GM18519 (cell line): ENCODE data around the gene TEPSIN.

Source experiments
- ATAC-seq: cut with Tn5 transposase; IDR thresholded peaks from one replicate; pipeline ENCODE4 v1.9.1; 2021; ENCODE audit warnings: mild to moderate bottlenecking, moderate library complexity; ENCODE audit not compliant: unreplicated experiment, low FRiP score

TEPSIN gene

DNA sequence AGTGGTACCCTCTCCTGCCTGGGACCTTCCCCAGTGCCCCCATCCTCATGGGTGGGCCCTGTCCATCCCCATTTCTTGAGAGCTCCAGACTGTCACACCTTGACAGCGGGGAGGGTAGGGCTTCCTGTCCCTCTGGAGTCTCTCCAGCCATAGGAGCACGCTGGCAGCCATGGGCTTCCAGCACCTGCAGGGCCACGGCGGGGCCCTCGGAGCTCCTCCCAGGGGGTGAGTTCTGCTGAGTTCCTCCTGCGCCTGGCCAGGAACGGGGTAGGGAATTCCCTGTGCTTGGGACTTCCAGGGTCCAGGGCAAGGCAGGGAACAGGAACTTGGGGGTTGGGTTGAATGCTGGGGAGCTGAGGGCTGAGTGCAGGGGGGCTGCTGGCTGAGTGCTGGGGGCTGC, 49.8 kb downstream of the TEPSIN start:
- ATAC-seq: no peak

DNA sequence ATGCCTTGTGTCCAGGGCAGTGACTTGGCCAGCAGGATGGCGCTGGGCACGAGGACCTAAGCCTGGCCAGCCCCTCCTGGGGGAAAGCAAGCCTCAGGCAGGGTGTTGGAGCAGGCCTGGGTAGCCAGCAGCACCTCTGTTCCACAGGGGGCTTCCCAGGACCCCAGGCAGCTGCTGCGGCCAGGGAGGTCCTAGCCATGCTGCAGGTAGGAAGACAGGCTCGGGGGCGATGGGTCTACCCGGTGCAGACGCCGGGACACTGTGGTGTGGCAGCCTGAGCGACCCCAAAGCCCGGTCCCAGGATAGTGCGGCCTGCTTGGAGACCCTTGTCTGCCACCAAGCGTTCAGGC, 50.4 kb downstream of the TEPSIN start:
- no peak for ATAC-seq

DNA sequence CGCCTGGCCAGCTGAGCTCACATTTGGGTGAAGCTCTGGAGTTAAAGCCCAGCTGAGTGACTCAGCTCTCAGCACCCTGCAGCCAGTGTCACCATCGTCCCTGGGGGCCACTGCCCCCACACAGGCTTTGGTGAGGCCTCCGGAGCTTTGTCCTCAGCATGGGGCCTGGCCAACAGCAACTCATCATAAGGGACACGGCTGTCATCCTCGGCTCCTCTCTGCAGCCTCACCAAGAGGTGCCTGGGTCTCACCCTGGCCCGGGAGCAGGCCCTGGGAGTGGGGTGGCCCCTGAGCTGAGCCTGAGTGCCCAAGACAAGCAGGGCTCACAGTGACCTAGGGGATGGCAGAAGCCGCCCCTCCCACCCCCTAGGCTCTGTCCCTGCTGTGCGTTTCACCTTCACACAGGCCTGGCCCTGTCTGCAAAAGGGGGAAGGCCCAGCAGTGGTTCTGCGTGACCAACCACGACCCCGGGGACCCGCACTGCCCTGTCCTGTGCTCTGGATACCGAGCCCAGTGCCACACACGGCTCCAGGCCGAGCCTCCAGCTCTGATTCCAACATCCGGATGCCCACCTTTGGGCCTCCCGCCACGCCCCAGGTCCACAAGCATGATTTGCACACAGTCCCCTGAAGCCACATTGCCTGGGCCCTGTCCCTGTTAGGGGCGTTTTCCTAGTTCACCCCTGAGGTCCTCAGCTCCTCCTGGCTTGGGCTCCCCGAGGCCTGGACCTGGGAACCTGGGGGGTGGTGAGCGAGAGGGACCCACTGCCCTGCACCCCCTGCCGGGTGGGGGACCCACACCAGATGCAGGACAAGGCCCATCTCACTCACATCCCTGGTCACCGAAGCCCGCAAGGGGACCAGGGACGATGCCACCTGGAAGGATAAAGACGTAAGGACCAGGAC, 51.0 kb downstream of the TEPSIN start:
- no peak for ATAC-seq

DNA sequence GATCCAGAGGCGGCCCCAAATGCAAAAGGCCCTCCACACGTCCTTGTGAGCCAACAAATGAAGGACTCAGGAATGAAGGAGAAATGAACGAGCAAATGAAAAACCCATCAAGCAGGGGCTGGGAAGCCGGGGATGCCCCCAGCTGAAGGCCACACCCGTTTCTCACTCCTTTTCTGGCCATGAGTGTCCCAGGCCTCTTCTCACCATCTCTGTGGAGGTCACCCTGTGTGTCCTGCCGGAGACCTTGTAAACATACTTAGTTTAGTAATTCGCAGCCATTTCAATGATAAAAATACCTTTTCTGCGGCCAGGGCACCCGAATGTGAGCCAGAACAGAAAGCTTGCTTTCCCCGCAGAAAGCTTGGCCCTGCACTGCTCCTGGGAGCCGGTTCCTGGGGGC, 51.7 kb downstream of the TEPSIN start:
- ATAC-seq: no peak

DNA sequence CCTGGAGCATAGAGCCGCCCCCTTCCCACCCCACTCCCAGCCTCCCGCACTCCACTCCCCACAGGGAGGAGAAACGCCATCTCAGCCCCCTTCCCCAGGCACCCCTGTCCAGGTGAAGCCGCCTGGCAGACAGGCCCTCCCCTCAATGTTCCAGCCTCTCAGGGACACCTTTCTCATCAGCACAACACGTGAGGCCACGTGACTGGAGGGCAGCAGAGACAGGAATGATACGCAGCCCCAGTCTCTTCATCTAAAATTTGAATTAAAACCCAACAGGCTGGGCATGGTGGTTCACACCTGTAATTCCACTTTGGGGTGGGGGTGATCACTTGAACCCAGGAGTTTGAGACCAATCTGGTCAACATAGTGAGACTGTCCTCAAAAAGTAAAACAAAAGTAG, 52.7 kb downstream of the TEPSIN start:
- no peak for ATAC-seq

DNA sequence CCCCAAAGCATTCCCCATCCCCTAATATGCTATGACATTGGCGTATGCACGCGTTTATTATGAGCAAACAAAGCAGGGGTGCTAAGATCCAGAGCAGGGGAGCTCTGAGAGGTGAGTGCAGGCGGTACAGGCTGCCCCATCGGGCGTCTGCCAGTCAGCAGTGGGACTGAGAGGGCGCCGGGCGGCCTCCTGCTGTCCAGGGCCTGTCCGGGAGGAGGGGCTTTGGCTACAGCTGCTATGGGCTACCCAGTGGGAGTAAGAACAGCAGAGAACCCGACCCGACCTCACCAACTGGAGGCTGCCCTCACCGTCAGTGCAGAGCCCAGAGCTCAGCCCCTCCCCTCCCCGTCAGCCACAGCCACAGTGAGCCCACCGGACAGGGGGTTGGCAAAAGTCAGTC, 54.3 kb downstream of the TEPSIN start:
- ATAC-seq: no peak

DNA sequence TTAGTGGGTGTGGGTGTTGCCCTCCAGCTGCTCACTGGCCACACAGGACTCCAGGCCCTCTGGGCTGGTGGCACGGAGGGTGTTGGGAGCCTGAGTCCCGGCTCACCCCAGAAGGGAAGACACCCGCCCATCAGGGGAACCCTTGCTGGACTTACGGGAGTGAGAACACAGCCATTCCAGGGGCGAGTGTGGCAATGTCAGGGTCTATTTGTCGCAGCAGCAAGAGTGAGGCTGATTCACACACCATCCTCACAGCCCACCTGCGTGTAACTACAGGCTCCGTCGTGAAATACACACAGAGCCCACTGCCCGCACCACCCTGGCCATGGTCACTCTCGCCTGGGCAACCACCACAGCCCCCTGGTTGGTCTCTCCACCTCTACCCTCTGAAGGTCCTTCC, 55.0 kb downstream of the TEPSIN start:
- ATAC-seq: no peak

DNA sequence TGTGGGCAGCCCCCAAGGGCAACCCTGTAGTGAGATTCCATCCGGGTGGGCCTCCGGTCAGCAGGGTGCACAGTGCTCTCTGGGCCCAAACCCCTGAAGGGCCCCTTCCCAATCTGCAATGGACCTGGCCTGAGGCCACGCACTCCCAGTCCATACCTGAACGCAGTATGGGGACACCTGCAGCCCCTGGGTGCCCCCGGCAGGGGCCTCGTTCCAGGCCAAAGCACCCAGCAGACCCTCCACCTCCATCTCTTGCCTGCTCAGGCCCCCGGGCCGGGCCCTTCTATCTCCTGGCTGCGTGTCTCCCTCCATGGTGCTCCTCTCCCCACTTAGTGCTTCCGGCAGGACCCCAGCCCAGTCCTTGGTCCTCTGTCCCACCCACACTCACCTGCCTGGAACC, 55.5 kb downstream of the TEPSIN start:
- ATAC-seq: no peak

DNA sequence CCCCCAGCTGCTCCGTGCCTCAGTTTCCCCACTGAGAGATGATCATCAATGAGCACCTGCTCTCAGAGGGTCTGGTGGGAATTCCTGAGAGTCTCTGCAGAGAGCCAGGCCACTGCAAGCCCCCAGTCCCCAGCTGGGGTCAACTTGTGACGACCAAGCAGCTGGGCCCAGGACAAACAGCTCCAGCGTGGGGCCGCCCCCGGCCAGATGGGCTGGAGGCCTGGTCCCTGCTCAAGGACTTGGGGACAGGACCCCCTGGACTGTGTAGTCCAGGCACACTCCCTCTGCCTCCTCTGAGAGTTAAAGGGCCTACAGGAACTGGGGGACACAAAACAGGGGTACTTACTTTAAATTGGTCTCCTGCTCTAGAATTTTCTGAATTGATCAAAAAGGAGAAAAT, 56.3 kb downstream of the TEPSIN start:
- ATAC-seq: no peak

DNA sequence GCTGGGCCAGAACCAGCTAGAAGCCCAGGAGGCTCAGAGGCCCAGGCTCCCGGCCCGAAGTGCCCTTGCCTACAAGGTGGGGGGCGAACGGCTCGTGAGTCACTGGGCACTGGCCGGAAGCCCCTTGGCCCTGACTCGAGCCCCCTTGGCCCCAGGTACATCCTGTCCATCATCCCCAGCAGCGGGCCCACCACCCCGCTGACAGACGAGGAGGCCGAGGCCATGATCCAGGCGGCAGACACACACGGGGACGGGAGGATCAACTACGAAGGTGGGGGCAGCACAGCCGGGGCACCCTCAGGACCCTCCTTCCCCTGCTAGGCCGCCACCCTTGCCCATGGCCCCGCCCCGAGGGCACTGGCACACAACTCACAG, 57.1 kb downstream of the TEPSIN start:
- ATAC-seq: no peak

DNA sequence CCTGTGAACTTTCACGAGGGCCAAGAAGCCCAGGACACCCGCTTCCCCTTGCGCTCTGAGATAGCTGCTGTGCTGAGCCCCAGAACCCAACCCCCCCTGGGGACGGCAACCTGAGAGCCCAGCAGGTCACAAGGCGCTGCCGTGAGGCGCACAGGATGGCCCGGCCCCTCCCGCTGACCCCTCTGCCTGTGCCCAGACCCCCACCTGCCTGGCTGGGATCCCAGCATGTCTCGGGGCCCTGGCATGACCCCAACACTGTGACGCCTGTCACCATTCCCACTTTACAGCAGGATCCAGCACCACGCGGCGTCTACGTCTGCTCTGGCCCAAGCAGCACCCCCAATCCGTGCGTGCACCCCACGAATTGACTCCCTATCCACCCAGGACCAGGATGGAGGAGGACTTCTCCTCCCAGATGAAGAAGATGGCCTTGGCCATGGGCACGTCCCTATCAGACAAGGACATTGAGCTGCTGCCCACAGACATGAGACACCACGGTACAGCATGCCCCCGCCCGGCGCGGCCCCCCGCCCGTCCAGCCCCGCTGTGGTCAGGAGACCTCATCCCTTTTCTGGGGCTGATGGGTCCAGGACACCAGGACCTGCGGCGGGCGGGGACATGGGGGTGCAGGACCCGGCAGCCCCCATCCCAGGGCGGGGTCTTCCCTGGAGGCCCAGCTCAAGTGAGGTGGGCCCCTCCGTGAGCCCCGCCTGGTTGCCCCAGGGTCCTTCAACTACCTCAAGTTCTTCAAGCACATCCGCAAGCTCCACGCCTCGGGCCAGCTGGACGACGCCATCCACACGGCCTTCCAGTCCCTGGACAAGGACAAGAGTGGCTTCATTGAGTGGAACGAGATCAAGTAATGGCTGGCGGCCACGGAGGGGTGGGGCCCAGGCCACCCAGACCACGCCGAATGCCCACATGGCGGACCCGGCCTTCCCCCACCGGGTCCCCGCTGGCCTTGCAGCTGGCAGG, 57.7 kb downstream of the TEPSIN start:
- no peak for ATAC-seq

DNA sequence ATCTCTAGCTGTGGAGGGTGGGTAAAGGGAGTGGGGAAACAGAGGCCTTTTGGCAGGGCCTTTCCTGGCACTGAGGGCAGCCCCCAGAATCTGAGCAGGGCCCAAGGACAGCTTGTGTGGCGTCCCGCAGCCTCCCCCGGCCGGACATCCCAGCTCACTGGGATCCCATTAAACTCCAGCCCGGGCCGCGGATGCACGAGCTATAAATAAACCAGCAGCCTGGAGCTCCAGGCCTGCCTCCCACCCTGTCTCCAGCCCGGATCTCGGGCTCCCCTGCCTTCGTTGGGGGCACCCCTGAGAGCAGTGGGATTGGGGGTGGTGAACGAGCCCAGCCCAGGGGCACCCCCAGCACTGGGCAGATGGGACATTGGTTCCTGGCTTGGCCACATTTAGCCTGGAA, 59.0 kb downstream of the TEPSIN start:
- no peak for ATAC-seq

DNA sequence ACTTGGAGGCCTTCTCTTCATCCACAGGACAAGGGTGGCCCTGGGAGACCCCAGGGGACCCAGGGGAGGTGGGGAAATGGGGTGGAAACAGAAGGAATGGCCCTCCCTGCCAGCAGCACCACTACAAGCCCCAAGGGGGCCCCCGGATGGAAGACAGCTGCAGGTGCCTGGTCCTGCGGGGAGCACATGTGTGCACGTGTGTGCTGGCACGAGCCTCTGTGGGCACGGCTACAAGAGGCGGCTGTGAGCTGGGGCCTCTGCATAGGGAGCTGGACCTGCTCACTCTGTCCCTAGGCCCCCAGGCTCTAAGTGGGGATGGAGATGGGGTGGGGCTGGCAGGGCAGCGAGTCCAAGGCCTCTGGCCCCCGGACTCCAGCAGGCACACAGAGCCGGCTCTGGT, 59.6 kb downstream of the TEPSIN start:
- ATAC-seq: no peak
